IMR-90 (cell line): ENCODE results near the gene MTMR11. TPM values are rescaled to one million over a fixed set of nuclear protein-coding genes. Genes with fewer than 3 reads are reported as not detected.

Experiments
- ATAC-seq: fragments of 200-7000 bp; cut with Tn5 transposase; 2 replicates; pipeline ENCODE4 v1.9.1; 2020; ENCODE audit warnings: low read depth, mild to moderate bottlenecking, moderate library complexity
- BruUV-seq: library from RNA; stranded (reverse); fragments of 400-500 nt; replicated peaks from 2 replicates; lab custom pipeline; 2021; lab: Mats Ljungman, UMichigan
- CTCF ChIA-PET: fragments of 300-600 bp; formaldehyde crosslinking; extraction: SDS; loops from one replicate; lab custom pipeline; 2021; ENCODE audit warnings: antibody characterized with exemption; lab: Yijun Ruan, JAX
- POLR2A ChIA-PET: fragments of 300-600 bp; sonication (Branson Sonifier 250); formaldehyde crosslinking; loops from one replicate; lab custom pipeline; 2022; ENCODE audit warnings: antibody characterized with exemption; ENCODE audit not compliant: unreplicated experiment; lab: Charles Lee
- DNase-seq: peaks from one replicate; pipeline ENCODE4 v3.0.0; 2013
- H2AFZ ChIP-seq: replicated peaks from 2 replicates; pipeline ENCODE3; 2013; ENCODE audit warnings: low read length, mild to moderate bottlenecking; ENCODE audit not compliant: poor library complexity
- H2AK5ac ChIP-seq: 2 replicates; pipeline ENCODE4 v1.6.1; 2013; ENCODE audit warnings: low read depth, low read length, inconsistent platforms
- H2AK9ac ChIP-seq: replicated peaks from 2 replicates; pipeline ENCODE3; 2013; ENCODE audit warnings: mild to moderate bottlenecking, low read depth, low read length, moderate library complexity; ENCODE audit not compliant: poor library complexity
- H2BK120ac ChIP-seq: 2 replicates; pipeline ENCODE4 v1.6.1; 2013; ENCODE audit warnings: low read depth, low read length, inconsistent platforms
- H2BK15ac ChIP-seq: 3 replicates; pipeline ENCODE4 v1.6.1; 2013; ENCODE audit warnings: low read depth, low read length, inconsistent platforms
- H2BK20ac ChIP-seq: 2 replicates; pipeline ENCODE4 v1.6.1; 2013; ENCODE audit warnings: low read depth, mild to moderate bottlenecking, inconsistent platforms, low read length, moderate library complexity
- H2BK5ac ChIP-seq: 2 replicates; pipeline ENCODE4 v1.6.1; 2013; ENCODE audit warnings: mild to moderate bottlenecking, low read depth, low read length, inconsistent platforms; ENCODE audit not compliant: poor library complexity, severe bottlenecking
- H3K14ac ChIP-seq: replicated peaks from 2 replicates; pipeline ENCODE4 v1.6.1; 2013; ENCODE audit warnings: low read depth, low read length, inconsistent platforms
- H3K18ac ChIP-seq: 2 replicates; pipeline ENCODE4 v1.6.1; 2013; ENCODE audit warnings: low read depth, low read length, control low read depth
- H3K23ac ChIP-seq: 2 replicates; pipeline ENCODE4 v1.6.1; 2013; ENCODE audit warnings: low read depth, low read length, inconsistent platforms
- H3K27ac ChIP-seq: 2 replicates; pipeline ENCODE4 v1.5.1; 2013; ENCODE audit warnings: mild to moderate bottlenecking, control low read depth, low read length; ENCODE audit not compliant: insufficient read depth
- H3K27me3 ChIP-seq: 2 replicates; pipeline ENCODE4 v1.6.1; 2013; ENCODE audit warnings: low read length; ENCODE audit not compliant: control insufficient read depth, insufficient read depth
- H3K36me3 ChIP-seq: 2 replicates; pipeline ENCODE4 v1.6.1; 2013; ENCODE audit warnings: low read length, mixed read lengths; ENCODE audit not compliant: control insufficient read depth, insufficient read depth
- H3K4ac ChIP-seq: 2 replicates; pipeline ENCODE4 v1.6.1; 2013; ENCODE audit warnings: low read depth, low read length, inconsistent platforms
- H3K4me1 ChIP-seq: 2 replicates; pipeline ENCODE4 v1.6.1; 2013; ENCODE audit warnings: low read length, mixed read lengths; ENCODE audit not compliant: control insufficient read depth, insufficient read depth
- H3K4me2 ChIP-seq: 2 replicates; pipeline ENCODE4 v1.6.1; 2013; ENCODE audit warnings: low read depth, mild to moderate bottlenecking, control low read depth, low read length, moderate library complexity
- H3K4me3 ChIP-seq: 2 replicates; pipeline ENCODE4 v1.5.1; 2013; ENCODE audit warnings: low read depth, mild to moderate bottlenecking, control low read depth, low read length, moderate library complexity; ENCODE audit not compliant: insufficient read depth
- H3K56ac ChIP-seq: 2 replicates; pipeline ENCODE4 v1.6.1; 2013; ENCODE audit warnings: low read length, inconsistent platforms; ENCODE audit not compliant: insufficient read depth; ENCODE audit errors: extremely low read depth
- H3K79me1 ChIP-seq, 2 experiments: 2 replicates each; pipeline ENCODE4 v1.6.1; 2013; ENCODE audit warnings: low read length in 2 of 2, inconsistent platforms in 1 of 2, low read depth in 1 of 2
- H3K9ac ChIP-seq: 2 replicates; pipeline ENCODE4 v1.6.1; 2013; ENCODE audit warnings: low read depth, low read length, control low read depth
- H3K9me1 ChIP-seq: 2 replicates; pipeline ENCODE4 v1.6.1; 2013; ENCODE audit warnings: low read length, inconsistent platforms; ENCODE audit not compliant: insufficient read depth
- H3K9me3 ChIP-seq: 2 replicates; pipeline ENCODE4 v1.6.1; 2013; ENCODE audit warnings: low read length; ENCODE audit not compliant: control insufficient read depth, insufficient read depth
- H4K20me1 ChIP-seq: 2 replicates; pipeline ENCODE4 v1.6.1; 2013; ENCODE audit warnings: low read length, inconsistent platforms; ENCODE audit not compliant: insufficient read depth
- H4K5ac ChIP-seq: 2 replicates; pipeline ENCODE4 v1.6.1; 2013; ENCODE audit warnings: mild to moderate bottlenecking, low read depth, low read length, control low read depth
- H4K8ac ChIP-seq, 2 experiments: 2 replicates each; pipeline ENCODE4 v1.6.1; 2013; ENCODE audit warnings: low read depth in 2 of 2, low read length in 2 of 2, control low read depth in 1 of 2, inconsistent platforms in 1 of 2
- H4K91ac ChIP-seq: 2 replicates; pipeline ENCODE4 v1.6.1; 2013; ENCODE audit warnings: low read depth, low read length, inconsistent platforms; ENCODE audit not compliant: insufficient read depth
- MAZ ChIP-seq: IDR thresholded peaks from 2 replicates; pipeline ENCODE4 v1.6.1; 2012; ENCODE audit warnings: low read depth, mild to moderate bottlenecking, low read length, improper control_type of control experiment, moderate library complexity, borderline replicate concordance
- MXI1 ChIP-seq: IDR thresholded peaks from 2 replicates; pipeline ENCODE4 v1.6.1; 2012; ENCODE audit warnings: low read depth, mild to moderate bottlenecking, low read length, moderate library complexity, borderline replicate concordance
- WGBS, 2 experiments: methylation state at CpG; one replicate each; pipeline versions ENCODE4 v1.1.5 to v1.1.7; 2013; ENCODE audit warnings: missing lambda C conversion rate in 2 of 2; ENCODE audit not compliant: insufficient read length in 1 of 2; ENCODE audit errors: extremely low coverage in 2 of 2; 5-methylcytosine and 5-hydroxymethylcytosine counted together
- dilution Hi-C: fragments of 300-500 bp; cut with HindIII; formaldehyde crosslinking; loops from one replicate; pipeline ENCODE4 v1.14.3; 2018; ENCODE audit warnings: low sequenced_read_pairs; ENCODE audit not compliant: unreplicated experiment
- in situ Hi-C: fragments of 300-500 bp; cut with MboI; formaldehyde crosslinking; loops from 3 replicates; pipeline ENCODE4 v1.14.3; 2019; ENCODE audit warnings: low sequenced_read_pairs, inconsistent platforms, mixed read lengths
- intact Hi-C: fragments of 100-400 bp; cut with micrococcal nuclease; formaldehyde crosslinking; loops from 2 replicates; pipeline ENCODE4 v1.10.0; 2022
- polyA plus RNA-seq, 3 experiments: library from polyadenylated mRNA; depleted of rRNA; stranded (reverse); fragments of >200 nt; gene quantifications; 2 replicates each; pipeline ENCODE4 v1.2.3, GENCODE V29; 2012; ENCODE audit warnings: low replicate concordance in 1 of 3
- total RNA-seq: library from RNA; depleted of rRNA; stranded (reverse); fragments of >200 nt; gene quantifications from 2 replicates; pipeline ENCODE4 v1.2.3, GENCODE V29; 2012

Gene MTMR11
- total and polyA plus RNA-seq, 2 of the 4 experiments (the other 2 are of a cell fraction): 2.0 to 14.6 TPM

- no peak overlapping the region for H3K18ac ChIP-seq
- no TSS peak for BruUV-seq
- ChIA-PET CTCF (no interaction called here), POLR2A (no interaction called here)
- no peak overlapping the region for H3K4me2 ChIP-seq
- H3K79me1 ChIP-seq: peaks cover 45 to 66% of the 10 kb centered on the region in 2 experiments
- H3K56ac ChIP-seq: no peak overlapping the region
- H4K5ac ChIP-seq: no peak overlapping the region
- peaks cover 2% of the 10 kb centered on the region; the same call in 1 of the 2 replicates for H3K4me1 ChIP-seq
- H3K36me3 ChIP-seq: peaks cover 16% of the 10 kb centered on the region
- no peaks in the 10 kb centered on the region for H3K9me3 ChIP-seq
- H4K8ac ChIP-seq: no peak overlapping the region
- H2BK15ac ChIP-seq: no peak overlapping the region
- DNase-seq (no peak), ATAC-seq (no peak)
- no peak overlapping the region for H3K9ac ChIP-seq
- no peak overlapping the region for H3K27ac ChIP-seq
- no peak overlapping the region for H2BK20ac ChIP-seq
- peaks cover 7% of the 10 kb centered on the region for H3K9me1 ChIP-seq
- no peak overlapping the region for H2BK5ac ChIP-seq
- H3K4ac ChIP-seq: no peak overlapping the region
- dilution Hi-C loops (no loop called here), in situ Hi-C loops (no loop called here), intact Hi-C loops (no loop called here)
- H2AK9ac ChIP-seq: no peak overlapping the region
- WGBS, 2 experiments: no CpG with 5 or more reads among the region's 1 CpG
- no peak overlapping the region for H3K14ac ChIP-seq
- no peak for TF ChIP-seq MXI1
- TF ChIP-seq MAZ: no peak
- no peak overlapping the region for H4K91ac ChIP-seq
- peaks cover 34% of the 10 kb centered on the region; the same call in 1 of the 2 replicates for H4K20me1 ChIP-seq
- no peak overlapping the region for H3K4me3 ChIP-seq
- no peak overlapping the region for H3K23ac ChIP-seq
- H2BK120ac ChIP-seq: no peak overlapping the region
- H2AFZ ChIP-seq: no peak overlapping the region
- H2AK5ac ChIP-seq: no peak overlapping the region
- no peaks in the 10 kb centered on the region for H3K27me3 ChIP-seq
These were observed 41.9 kb upstream of the MTMR11 start for GRCh38 chr1:149978547-149979023.
